Breast epithelium (tissue), 4 donors: ENCODE measurements around the gene HEPACAM. TPM values are rescaled to one million over a fixed set of nuclear protein-coding genes. Genes with fewer than 3 reads are reported as not detected.

ENCODE experiments used
- DNase-seq, 2 donors: peaks; one replicate each; pipeline ENCODE4 v3.0.0-alpha.2; 2019; ENCODE audit warnings: low spot score in 2 of 2
- H3K27ac ChIP-seq, 2 donors: fragments of 200-600 bp; sonication (generic) in 1 of 2; one replicate each; pipeline ENCODE4 v1.5.1; 2016 to 2019; ENCODE audit warnings: mild to moderate bottlenecking in 1 of 2
- H3K27me3 ChIP-seq, 2 donors: fragments of 200-600 bp; sonication (generic) in 1 of 2; one replicate each; pipeline versions ENCODE4 v1.5.1 to v1.6.0; 2017 to 2019; ENCODE audit warnings: control low read depth in 1 of 2, mild to moderate bottlenecking in 1 of 2
- H3K36me3 ChIP-seq: fragments of 200-600 bp; one replicate; pipeline ENCODE4 v1.5.1; 2019
- H3K4me1 ChIP-seq, 2 donors: fragments of 200-600 bp; sonication (generic); one replicate each; pipeline ENCODE4 v1.5.1; 2016 to 2019; ENCODE audit warnings: control low read depth in 1 of 2
- H3K4me3 ChIP-seq, 3 donors: fragments of 200-600 bp; sonication (generic); 1 replicate in 2 of 3; 2 replicates in 1 of 3; pipeline ENCODE4 v1.5.1; 2016 to 2019; ENCODE audit warnings: mild to moderate bottlenecking in 3 of 3, moderate library complexity in 2 of 3
- H3K9me3 ChIP-seq, 2 donors: fragments of 200-600 bp; sonication (generic) in 1 of 2; one replicate each; pipeline ENCODE4 v1.5.1; 2016 to 2019; ENCODE audit warnings: control low read depth in 1 of 2
- POLR2A ChIP-seq: fragments of 450-650 bp; IDR thresholded peaks from one replicate; pipeline ENCODE4 v1.6.1; 2016; ENCODE audit warnings: antibody characterized with exemption, mild to moderate bottlenecking, moderate library complexity
- POLR2AphosphoS5 ChIP-seq, 3 donors: sonication (generic); formaldehyde crosslinking; IDR thresholded peaks; one replicate each; pipeline ENCODE4 v1.6.1; 2017; ENCODE audit warnings: antibody characterized with exemption in 3 of 3
- intact Hi-C: fragments of 100-400 bp; cut with DNase I; formaldehyde crosslinking; loops from one replicate; pipeline ENCODE4 v1.15.1; 2023; ENCODE audit warnings: low total_unique reads
- total RNA-seq, 3 donors: library from RNA; depleted of rRNA; stranded (reverse); fragments of >200 nt; gene quantifications; one replicate each; pipeline ENCODE4 v1.1.0, GENCODE V29; 2016
- TF ChIP-seq, protein P1 (sequence below), 3 donors: fragments of 450-650 bp; IDR thresholded peaks; one replicate each; pipeline ENCODE4 v1.5.1; 2016 to 2017; ENCODE audit warnings: antibody characterized with exemption in 3 of 3, mild to moderate bottlenecking in 3 of 3, moderate library complexity in 3 of 3

HEPACAM gene
- total RNA-seq, 3 donors from 2014 or later: 2.3 to 25.4 (median 6.1) TPM

DNA sequence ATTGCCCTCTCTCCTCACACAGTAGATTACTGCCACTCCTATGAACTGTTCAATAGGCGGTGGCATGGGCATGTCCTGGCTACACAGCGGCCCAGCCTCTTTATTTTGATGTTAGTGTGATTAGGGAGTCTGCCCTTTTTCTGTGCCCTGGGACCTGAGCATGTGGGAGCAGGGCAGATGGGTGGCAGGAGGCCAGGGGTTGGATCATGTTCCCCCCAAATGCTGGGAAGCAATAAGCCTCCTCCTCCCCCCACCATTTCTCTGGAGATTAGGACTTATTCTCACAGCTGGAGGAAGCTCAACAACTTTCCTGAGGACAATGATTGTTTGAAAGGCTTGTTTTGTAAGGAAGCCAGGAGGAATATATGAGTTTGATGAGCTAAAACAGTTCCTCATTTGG lies 15.9 kb downstream of the HEPACAM start:
- no peak overlapping the region for H3K27ac ChIP-seq
- H3K9me3 ChIP-seq: no peaks in the 10 kb centered on the region
- DNase-seq: no peak
- no peaks in the 10 kb centered on the region for H3K4me1 ChIP-seq
- H3K36me3 ChIP-seq: no peaks in the 10 kb centered on the region
- no peaks in the 10 kb centered on the region for H3K27me3 ChIP-seq
- no peak overlapping the region for H3K4me3 ChIP-seq
- TF ChIP-seq, protein P1, sequence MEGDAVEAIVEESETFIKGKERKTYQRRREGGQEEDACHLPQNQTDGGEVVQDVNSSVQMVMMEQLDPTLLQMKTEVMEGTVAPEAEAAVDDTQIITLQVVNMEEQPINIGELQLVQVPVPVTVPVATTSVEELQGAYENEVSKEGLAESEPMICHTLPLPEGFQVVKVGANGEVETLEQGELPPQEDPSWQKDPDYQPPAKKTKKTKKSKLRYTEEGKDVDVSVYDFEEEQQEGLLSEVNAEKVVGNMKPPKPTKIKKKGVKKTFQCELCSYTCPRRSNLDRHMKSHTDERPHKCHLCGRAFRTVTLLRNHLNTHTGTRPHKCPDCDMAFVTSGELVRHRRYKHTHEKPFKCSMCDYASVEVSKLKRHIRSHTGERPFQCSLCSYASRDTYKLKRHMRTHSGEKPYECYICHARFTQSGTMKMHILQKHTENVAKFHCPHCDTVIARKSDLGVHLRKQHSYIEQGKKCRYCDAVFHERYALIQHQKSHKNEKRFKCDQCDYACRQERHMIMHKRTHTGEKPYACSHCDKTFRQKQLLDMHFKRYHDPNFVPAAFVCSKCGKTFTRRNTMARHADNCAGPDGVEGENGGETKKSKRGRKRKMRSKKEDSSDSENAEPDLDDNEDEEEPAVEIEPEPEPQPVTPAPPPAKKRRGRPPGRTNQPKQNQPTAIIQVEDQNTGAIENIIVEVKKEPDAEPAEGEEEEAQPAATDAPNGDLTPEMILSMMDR (IDR thresholded peaks at IDR 0.05): no peak
- TF ChIP-seq POLR2AphosphoS5 (IDR thresholded peaks at IDR 0.05) (no peak), POLR2A (no peak)
- intact Hi-C loops: no loop called here

DNA sequence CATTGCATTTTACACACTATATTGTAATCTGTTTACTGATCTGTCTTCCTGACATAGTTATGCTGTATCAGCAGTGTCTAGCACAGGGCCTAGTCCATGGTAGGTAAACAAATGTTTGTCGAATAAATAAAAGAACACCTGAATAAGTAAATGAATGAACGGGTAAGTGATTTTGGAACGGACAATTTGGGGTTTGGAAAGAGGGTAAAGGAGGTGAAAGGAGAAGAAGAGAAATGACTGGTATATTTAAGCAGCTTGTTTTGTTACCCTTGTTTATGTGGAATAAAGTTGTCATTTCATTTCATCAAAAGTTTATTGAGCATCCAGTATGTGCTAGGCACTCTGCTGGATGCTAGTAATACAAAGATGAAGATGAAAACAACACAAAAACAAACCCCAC lies 16.9 kb downstream of the HEPACAM start, which contains the start of gene HEPN1:
HEPN1 (plus strand) TSS at position 301 of the 400 bp plus-strand sequence.
- Histone ChIP-seq H3K27ac (no peak within 1 kb of the TSS), H3K27me3 (no peaks in the 10 kb centered on the region), H3K9me3 (no peaks in the 10 kb centered on the region), H3K4me3 (no peak within 1 kb of the TSS), H3K4me1 (no peaks in the 10 kb centered on the region), H3K36me3 (no peaks in the 10 kb centered on the region)
- intact Hi-C loops: no loop called here
- TF ChIP-seq, protein P1 (IDR thresholded peaks at IDR 0.05): no peak
- TF ChIP-seq POLR2A (no peak), POLR2AphosphoS5 (IDR thresholded peaks at IDR 0.05) (no peak)
- no peak for DNase-seq

DNA sequence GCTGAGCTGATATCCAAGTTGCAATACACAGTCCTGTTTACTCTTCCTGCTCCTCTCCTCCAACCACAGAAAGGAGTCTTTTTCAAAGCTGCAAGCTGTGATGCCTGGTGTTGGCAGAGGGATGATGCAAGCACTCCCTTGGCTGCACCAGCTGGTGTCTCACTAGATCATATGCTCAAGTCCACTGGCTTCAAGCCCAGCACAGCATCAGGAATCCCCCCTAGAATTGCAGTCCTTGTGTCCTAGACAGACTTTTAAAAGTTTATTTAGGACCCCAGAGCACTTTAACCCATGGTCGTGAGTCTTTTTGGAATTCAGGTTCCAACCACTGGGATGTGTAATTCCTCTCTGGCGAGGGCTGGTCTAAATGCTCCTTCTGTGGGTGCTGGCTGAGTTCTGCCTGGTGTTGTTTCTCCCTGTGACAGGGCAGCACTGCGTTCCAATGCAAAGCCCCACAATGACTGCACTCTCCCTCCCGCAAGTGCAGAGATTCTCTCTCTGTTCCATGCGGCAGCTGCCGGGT lies 18.7 kb downstream of the HEPACAM start:
- peaks cover 0 to 2% of the 10 kb centered on the region in 2 donors for H3K9me3 ChIP-seq
- H3K36me3 ChIP-seq: no peaks in the 10 kb centered on the region
- no peaks in the 10 kb centered on the region for H3K4me1 ChIP-seq
- TF ChIP-seq POLR2A (no peak), POLR2AphosphoS5 (IDR thresholded peaks at IDR 0.05) (no peak)
- TF ChIP-seq, protein P1 (IDR thresholded peaks at IDR 0.05): no peak
- intact Hi-C loops: no loop called here
- no peak overlapping the region for H3K4me3 ChIP-seq
- H3K27ac ChIP-seq: no peak overlapping the region
- H3K27me3 ChIP-seq: no peaks in the 10 kb centered on the region
- no peak for DNase-seq

DNA sequence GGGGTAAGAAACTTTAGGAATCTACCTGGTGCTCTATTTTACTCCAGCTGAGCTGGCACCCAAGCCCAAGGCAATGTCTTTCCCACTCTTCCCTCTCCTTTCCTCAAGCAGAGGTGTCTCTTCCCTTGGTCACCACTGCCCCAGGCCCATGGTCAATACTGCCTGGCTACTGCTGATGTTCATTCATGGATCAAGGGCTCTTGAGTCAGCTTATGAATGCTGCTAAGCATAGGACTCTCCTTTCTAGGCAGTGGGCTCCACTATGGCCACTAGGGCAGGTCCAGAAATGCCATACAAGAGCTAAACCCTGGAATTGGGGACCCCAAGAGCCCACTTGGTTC lies 19.5 kb downstream of the HEPACAM start:
- Histone ChIP-seq H3K9me3 (peaks cover 0 to 7% of the 10 kb centered on the region in 2 donors), H3K4me3 (no peak overlapping the region), H3K27ac (no peak overlapping the region), H3K36me3 (no peaks in the 10 kb centered on the region), H3K4me1 (no peaks in the 10 kb centered on the region), H3K27me3 (no peaks in the 10 kb centered on the region)
- no peak for DNase-seq
- TF ChIP-seq, protein P1 (IDR thresholded peaks at IDR 0.05): no peak
- TF ChIP-seq POLR2AphosphoS5 (IDR thresholded peaks at IDR 0.05): no peak
- no peak for TF ChIP-seq POLR2A
- intact Hi-C loops: no loop called here

GRCh38 chr11:124915541-124916369 lies 20.1 kb downstream of the HEPACAM start:
- H3K36me3 ChIP-seq: no peaks in the 10 kb centered on the region
- DNase-seq: no peak
- TF ChIP-seq POLR2A: no peak
- TF ChIP-seq, protein P1 (IDR thresholded peaks at IDR 0.05): no peak
- TF ChIP-seq POLR2AphosphoS5 (IDR thresholded peaks at IDR 0.05): no peak
- H3K4me3 ChIP-seq: no peak overlapping the region
- intact Hi-C loops: no loop called here
- no peaks in the 10 kb centered on the region for H3K4me1 ChIP-seq
- H3K9me3 ChIP-seq: peaks cover 0 to 7% of the 10 kb centered on the region in 2 donors
- no peaks in the 10 kb centered on the region for H3K27me3 ChIP-seq
- H3K27ac ChIP-seq: no peak overlapping the region
